ENCODE results near the gene DHX16.
A peak's percentile ranks its signal among the peaks of the same experiment; 100 is the strongest.
"Not testable (repeated sequence)": the region's sequence is repeated elsewhere in the genome, so short reads cannot be mapped to it uniquely, and the experiment has no call there.

Gene DHX16

DNA sequence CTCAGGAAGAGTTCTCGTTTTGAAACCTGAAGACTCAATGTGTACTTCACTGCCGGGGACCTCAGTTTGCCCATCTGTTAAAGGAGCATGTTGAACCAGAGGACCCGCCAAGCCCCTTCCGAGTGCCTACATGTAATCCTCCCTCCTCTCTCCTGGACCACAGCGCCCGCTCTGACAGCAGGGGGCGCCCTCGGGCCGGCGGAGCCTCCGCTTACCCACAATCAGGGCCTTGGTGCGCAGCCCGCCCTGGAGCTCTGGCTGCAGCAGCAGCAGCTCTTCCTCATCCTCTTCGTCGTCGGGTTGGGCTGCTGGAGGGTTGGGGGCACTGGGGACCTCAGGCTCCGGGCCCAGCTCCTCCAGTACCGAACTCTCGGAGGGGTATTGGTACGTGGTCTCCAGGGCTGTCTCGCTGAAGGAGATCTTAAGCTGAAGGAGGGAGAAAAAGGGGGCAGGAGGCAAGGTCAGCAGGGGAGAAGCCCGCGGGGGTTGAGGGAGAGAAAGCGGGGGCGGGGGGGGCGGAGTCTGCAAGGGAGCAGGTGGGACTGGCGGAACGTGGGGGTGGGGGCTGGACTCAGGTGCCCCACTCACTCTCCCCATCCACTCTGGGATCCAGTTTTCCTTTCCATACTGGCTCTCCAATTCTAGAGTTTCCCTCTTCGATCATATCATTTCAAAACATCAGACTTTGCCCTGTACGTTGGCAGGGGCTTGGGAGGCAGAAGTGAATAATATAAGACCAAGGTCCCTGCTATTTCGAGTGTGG, 6.3 kb upstream of the DHX16 start:
- DNase-seq (ENCODE audit: low read depth in 2 of 2), result no peak

DNA sequence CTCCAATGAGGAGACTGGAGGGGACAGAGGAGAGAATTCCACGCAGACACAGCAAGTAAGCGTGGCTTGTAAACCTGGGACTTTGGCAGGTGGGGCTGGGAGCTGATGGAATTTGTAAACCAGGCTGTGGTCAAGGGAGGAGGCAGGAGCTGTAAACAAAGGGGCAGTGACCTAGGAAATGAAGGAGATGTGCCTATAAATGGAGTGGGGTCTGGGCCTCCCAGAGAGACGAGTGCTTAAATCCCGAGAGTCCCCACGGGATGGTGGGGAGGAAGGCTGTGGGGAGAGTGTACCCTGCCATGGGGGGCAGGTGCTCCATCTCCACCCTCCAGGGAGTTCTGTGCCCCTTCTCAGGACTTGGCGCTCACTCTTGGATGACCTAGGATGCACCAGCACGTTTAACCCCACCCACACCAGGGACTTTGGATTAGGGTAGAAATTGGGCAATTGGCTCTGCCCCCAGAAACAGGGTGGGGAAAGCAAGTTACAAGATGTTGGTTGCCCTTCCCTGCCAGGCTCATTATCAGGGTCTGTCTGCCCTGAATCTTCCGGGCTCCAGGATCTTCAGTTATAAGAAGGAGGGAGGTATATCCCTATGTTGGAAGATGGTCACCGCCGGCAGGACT, 4.0 kb upstream of the DHX16 start:
- DNase-seq (ENCODE audit: low read depth in 2 of 2), result no peak

DNA sequence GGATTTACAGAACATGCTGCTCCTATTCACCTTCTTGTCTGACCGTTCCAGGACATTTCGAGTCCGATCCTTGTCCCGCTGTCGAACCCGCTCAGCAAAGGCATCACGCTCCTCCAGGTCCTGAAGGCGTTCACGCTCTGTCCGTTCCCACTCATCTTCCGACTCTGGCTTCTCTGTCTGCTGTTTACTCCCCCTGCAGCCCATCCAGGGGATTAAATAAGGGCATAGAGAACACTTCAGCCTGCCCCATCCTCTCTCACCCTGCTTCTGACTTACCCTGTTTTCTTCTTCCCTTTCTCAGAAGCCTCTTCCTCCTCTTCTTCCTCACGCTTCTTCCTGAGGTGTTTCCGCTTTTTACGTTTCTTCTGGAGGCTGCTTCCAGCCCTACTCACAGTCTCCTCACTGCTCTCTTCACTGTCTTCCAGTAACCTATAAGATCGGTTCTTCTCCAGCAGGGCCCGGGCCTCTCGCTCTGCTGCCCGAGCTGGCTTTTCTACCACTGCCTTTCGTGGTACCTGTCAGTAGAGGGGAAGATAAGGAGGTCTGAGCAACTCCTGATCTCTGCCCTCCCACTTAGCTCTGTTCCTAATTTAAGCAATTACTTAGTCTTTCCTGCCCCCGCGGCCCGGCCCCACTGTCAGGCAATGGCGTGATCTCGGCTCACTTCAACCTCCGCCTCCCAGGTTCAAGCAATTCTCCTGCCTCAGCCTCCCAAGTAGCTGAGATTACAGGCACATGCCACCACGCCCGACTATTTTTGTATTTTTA, 1.9 kb downstream of the DHX16 start:
- no peak for DNase-seq (ENCODE audit: low read depth in 2 of 2)

DNA sequence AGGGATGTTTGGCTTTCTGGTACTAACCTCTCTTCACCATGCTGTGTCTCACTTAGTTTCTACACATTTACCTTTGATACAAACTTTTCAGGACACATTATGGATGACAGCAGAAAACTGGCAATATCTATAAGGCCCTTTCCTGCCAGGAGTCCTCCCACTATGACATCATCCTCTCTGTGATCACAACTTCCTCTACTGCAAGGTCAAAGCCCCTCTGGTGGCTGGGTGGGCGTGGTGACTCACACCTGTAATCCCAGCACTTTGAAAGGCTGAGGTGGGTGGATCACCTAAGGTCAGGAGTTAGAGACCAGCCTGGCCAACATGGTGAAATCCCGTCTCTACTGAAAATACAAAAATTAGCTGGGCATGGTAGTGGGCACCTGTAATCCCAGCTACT, 6.5 kb downstream of the DHX16 start:
- not testable (repeated sequence) for DNase-seq (ENCODE audit: low read depth in 2 of 2)

DNA sequence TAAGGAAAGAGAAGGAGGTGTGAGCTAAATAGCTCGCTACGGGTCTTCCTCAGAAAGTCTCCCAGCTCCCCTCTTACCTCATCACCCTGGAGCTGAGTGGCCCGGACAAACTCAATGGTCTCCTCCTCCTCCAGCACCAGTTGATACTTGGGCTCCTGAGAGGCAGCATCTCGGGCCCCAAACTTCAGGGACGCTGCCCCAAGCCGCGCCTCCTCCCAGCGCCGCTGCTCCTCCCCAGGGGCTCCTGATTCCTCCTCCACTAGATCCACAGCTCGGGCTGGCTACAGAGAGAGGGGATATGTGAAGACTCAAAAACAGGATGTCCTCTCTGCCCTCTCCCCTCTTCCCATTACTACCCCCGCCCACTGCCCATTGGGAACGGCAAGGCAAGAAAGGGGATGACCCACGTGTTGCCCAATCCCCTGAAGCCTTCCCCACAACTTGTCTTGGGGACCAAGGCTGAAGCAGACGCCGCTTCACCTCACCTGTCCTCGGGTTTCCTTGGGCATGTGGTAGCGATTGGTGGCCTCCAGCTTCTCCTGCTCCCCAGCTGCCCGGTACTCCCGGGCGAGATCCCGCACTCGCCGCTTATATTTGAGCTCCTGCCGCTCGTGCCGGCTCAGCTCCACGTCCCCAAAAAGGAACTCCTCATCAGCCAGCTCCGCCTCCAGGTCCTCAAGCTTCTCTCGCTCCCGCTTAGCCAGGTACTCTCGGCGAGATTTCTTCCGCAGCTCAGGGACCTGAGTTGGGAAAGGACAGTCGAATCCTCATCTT, 7.6 kb downstream of the DHX16 start:
- no peak for DNase-seq (ENCODE audit: low read depth in 2 of 2)

DNA sequence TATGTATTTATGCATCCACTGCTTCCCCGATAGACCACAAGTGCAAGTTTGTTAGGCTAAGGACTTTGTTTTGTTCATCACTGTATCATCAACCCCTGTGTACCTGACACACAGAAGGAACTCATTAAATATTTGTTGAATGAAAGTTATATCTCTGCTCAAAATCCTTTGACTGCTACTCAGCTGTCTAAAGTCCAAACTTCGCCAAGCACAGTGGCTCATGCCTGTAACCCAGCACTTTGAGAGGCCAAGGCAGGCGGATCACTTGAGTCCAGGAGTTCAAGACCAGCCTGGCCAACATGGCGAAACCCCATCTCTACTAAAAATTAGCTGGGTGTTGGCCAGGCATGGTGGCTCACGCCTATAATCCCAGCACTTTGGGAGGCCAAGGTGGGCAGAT, 14.9 kb downstream of the DHX16 start:
- DNase-seq (ENCODE audit: low read depth in 2 of 2), result not testable (repeated sequence)

DNA sequence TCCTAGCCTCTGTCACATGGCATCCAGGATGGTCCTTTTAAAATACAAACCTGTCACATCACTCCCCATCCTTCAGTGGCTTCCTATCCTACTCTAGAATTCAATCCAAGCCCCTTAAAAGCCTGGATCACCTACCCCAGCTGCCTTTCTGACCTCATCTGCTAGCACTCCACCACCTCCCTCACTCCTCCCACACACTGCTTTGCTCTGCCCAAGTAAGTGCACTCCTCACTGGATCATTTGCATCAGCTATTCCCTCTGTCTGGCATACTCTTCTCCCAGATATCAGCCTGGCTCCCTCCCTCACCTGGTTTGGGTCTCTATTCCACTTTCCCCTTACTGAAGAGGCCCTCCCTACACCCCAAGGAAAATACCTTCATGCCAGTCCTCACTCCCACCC, 15.4 kb downstream of the DHX16 start:
- DNase-seq (ENCODE audit: low read depth in 2 of 2), result no peak

DNA sequence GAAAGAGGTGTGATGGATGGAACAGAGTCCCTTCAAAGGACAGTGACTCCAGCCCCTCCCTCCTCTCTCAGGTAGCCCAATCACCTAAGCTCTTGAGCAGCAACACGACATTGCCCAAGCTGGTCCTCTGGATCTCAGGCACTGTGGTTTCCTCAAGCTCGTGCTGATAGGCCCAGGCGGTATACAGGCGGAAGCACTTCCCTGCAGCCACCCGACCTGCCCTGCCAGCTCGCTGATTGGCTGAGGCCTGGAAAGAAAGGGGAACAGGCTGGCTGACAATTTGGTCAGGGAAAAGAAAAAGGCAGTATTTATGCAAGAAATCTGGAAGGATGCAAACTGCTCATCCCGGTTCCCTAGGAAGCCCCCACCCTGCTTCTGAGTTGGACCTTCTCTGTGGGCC, 16.3 kb downstream of the DHX16 start:
- no peak for DNase-seq (ENCODE audit: low read depth in 2 of 2)

DNA sequence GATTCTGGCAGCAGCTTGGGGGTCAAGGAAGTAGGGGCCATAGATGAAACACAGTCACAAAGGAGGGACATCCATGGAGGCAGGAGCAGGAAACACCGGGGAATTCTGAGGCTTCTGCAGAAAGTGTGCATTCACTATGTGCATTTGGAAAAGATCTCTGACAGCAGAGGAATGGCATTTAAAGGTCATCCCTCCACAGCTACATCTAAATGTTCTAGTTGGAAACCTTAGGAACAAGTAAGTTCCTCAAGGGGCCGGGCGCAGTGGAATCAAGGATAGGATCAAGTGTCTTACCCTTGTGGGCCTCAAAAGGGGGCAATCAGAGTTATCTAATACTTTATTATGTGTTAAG, 17.1 kb downstream of the DHX16 start:
- no peak for DNase-seq (ENCODE audit: low read depth in 2 of 2)

DNA sequence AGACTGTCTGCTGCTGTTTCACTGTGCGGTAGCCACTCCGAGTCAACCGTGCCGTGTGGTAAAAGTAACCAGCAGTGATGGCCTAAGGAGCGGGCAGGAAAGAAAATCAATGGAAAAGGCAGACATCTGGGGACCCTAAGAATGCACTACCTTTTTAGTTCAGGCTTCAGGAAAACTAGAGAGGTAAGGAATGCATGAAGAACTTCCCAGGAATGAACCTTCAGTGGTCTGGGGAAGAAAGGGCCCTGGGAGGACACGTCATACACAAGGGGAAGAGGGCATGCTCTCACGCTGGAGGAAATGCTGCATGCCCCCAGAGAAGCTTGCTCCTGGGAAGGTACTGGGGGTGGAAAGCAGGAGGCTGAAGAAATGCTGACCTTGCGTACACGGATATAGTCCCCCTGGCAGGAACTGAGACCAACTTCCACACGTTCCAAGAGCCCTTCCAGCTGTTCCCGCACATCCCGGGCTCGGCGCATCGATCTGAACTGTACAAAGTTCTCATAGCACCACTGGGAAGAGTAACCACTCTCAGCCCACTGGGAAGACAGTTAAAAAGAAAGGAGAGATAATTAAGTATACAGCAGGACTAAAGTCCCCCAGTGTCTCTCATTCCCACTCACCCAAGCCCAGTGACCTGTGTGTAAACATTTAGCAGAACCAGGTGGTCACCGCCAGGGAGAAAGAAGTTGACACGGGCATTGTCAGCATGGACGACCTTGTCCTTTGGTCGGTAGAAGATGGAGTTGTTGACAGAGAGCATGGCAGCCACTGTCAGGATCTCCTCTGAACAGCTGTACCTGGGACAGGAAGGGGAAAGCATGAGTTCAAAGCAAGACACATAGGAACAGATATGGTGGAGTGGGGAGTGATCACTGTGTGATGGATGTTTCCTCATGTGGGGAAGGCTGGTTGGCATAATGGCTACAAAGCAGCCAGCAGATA, 17.7 kb downstream of the DHX16 start:
- no peak for DNase-seq (ENCODE audit: low read depth in 2 of 2)

DNA sequence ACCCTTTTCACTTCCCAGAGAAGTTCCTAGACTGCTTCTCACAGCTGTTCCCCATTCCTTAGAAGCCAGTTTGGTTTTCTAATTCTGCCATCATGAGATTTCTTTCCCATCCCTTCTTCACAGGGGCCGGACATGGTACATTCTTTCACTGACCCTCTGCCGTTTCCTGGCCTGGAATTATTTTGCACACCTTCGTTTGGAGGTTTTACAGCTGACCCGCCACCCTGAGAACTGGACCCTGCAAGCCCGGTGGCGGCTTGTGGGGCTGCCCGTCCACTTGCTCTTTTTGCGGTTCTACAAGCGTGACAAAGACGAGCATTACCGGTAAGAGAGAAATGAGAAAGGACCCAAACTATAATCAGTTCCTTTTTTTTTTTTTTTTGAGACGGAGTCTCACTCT, 21.7 kb downstream of the DHX16 start:
- no peak for DNase-seq (ENCODE audit: low read depth in 2 of 2)

DNA sequence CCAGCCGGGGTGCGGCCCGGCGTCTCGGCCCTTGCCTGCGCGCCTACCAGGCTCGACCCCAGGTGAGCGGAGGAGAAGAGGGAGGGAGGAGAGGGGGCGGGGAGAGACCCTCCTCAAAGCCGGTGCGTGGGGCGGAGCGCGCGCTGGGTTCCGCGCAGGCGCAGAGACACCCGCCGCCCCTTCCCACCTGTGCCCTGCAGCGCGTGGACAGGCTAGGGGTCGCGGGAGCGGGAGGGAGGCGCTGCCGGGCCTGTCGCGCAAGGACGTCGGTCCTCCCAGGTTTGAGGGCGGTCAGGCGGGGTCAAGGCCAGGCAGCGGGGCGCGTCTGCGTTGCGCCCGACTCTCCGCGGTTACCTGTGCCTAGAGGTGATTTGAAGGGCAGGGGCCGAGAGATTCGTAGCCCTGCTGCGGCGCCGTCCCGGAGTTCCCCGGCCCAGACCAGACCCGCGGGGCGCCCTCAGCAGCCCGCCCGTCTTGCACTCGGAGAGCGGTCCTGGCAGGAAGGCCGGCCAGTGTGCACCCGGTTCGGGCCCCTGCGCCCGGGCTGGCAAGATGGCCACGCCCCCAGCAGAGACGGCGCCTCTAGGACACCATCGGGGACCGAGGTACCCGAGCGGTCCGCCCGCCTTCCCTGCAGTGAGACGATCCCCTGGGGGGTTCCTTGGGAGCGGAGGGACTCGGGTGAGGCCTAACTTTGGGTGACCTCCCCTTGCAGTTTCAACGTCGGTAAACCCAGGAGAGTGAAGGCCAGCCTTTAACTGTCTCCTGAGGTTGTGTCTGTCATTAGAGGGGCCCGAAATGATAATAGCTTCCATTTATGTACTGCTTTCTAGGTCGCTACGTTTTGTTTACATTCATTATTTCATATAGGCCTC, 25.3 kb downstream of the DHX16 start:
- no peak for DNase-seq (ENCODE audit: low read depth in 2 of 2)

DNA sequence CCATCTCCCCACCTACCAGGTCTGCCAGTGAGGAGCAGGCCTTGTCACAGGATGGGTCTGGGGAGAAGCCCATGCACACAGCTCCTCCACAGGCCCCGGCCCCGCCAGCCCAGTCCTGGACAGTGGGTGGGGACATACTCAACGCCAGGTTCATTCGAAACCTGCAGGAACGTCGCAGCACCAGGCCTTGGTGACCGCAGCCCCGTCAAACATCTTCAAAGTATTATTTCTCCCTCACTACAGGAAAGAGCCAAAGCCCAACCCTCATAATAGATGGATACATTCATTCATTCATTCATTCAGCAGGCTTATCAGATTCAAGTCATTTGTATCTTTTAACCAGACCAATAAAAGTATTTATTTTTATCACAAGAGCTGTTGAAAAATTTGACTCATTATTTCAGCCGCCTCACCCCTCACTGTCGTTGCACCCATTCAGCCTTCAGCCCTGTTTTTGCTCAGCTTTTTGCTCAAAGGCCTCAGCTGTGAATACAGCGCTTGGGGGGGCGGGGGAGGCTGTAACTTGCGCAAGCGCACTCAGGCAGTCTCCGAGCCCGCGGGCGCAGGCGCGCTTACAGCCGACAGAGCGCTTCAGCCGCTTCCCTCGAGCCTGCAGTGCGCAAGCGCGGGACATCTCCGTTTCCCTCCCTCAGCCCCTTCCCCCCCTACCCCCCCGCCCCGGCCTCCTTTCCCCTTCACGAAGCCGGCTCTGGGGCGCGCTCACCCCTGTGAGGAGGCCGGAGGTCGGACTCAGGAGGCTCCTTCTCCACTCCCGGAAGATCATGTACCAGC, 26.2 kb downstream of the DHX16 start, which contains the start of gene C6orf136:
TSS of gene C6orf136 (plus strand) at position 684 of the 792 bp plus-strand sequence. CDS start at position 783, 99 bp downstream.
- peak; percentile 72 to 76 for DNase-seq (ENCODE audit: low read depth in 2 of 2)

DNA sequence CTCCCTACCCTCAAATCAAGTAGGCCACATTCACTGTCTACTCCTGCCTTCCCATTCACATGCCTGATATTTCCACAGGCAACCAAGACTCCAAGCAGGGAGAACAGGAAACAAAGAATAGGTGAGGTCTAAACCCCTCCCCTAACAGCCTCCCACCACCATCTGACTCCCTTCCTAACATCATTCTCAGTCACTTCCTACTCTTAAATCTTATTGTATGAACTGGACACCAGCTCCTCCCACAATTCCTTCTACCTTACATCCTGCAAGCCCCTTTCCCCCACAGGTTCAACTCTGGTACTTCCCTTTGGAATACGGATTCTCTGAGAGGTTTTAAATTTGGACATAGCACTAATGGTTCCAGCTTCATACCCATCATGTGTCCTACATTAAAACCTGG, 26.8 kb downstream of the DHX16 start:
- no peak for DNase-seq (ENCODE audit: low read depth in 2 of 2)

DNA sequence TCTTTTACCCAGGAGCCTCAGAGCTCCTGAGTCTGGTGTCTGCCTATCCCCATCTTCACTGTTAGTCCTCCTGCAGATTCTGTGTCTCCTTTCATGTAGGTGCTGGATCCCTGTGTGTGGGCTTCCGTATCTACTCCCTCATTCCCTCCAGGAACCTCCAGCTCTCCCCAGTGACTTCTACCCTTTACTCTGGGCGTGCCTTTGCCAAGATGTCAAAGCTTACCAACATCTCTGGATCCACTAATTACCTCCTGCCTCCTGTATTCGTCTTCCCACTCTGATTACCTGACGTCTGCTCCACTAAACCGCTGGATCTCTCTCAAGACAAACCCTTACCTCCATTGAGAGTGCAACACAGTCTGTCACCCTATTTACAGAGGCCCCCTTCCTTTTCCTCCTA, 28.0 kb downstream of the DHX16 start:
- DNase-seq (ENCODE audit: low read depth in 2 of 2), result no peak

DNA sequence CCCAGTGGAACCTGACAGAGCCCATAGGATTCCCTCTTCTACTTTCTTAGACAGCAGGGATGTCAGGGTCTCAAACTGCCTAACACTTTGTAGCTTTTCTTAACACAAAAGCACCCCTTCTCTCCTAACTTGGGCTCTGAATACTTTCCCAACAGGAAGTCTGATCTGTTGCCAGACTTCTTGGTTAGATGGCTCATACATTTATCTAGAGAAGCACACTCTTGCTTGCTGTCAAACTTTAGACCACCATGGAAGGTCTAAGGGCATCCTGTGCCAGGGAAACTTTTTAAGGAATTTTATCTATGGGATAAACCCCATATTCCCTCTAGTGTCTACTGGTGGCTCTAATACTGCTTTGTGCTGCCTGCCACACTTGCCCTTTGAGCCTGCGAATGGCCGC, 29.1 kb downstream of the DHX16 start:
- DNase-seq (ENCODE audit: low read depth in 2 of 2), result no peak

DNA sequence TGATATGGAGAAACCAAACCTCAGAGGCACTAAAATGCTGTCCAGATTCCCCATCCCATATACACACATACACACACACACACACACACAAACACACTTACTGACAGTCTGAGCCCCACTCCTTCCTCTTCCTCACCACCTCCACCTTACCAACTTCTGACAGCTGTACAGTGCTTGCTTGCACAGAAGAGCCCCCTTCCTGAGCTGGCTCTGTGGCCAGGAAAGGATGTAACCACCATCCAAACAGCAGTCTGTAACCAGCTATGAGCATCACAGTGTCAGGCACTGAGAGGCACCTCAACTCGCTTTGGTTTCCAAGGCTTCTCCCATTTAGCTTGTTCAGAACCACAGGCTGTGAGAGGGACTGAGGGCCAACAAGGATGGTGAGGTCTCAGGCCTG, 31.8 kb downstream of the DHX16 start:
- no peak for DNase-seq (ENCODE audit: low read depth in 2 of 2)

DNA sequence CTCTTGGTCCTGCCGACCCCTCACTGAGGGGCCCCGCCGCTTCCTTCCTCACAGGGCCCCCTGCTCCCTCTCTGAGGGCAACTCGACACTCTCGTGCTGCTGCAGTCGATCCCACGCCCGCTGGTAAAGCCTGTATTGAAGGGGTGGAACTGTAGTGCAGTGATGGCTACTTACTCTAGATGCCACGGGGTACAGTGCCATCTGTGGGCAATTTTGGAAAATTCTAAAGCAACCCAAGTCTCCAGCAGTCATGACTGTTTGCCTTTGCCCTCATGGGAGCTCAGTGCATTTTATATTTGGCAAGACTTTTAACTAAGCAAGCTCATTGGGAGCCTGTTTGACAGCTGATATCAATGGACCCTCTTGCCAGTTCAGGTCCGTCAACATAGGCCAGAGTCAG, 32.3 kb downstream of the DHX16 start:
- no peak for DNase-seq (ENCODE audit: low read depth in 2 of 2)

DNA sequence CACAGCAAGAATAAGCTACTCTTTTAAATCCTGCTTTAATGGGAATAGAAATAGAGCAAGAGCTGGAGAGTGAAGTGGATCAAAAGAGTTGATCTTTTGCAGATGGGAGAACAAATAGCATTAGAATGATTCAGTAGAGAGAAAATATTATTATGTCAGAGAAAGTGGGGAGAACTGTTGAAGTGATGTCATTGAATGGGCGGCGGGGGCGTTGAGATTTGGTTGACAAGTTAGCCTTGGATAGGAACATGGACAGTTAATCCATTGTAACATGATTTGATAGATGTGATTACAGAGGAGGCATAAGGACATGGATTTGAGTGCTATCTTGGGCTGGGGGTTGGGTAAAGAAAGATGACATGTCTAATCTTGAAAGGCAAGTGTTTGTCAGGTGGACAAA, 37.0 kb downstream of the DHX16 start:
- DNase-seq (ENCODE audit: low read depth in 2 of 2), result no peak

All from fibroblast of skin of left biceps (primary cell).